ENCODE data around the gene ARID2. TPM values are rescaled to one million over a fixed set of nuclear protein-coding genes. Genes with fewer than 3 reads are reported as not detected.

ARID2 gene
- total RNA-seq, 1 experiment from 2014 or later = 72.2 TPM

- H3K36me3 ChIP-seq (ENCODE audit: insufficient read depth, low read length, poor library complexity, severe bottlenecking) = peaks cover 5% of the 10 kb centered on the region
- H3K4me1 ChIP-seq (ENCODE audit: insufficient read depth, low read length, poor library complexity, severe bottlenecking) = no peaks in the 10 kb centered on the region
- DNase-seq (ENCODE audit: low spot score) = no peak
- no peaks in the 10 kb centered on the region for H3K9me3 ChIP-seq (ENCODE audit: low read depth, low read length, poor library complexity, severe bottlenecking)
- BruUV-seq (replicated peaks) = no TSS peak
- ChIA-PET CTCF (no interaction called here), POLR2A (ENCODE audit: low non-redundant PET) (no interaction called here)
- TF ChIP-seq EZH2 (IDR thresholded peaks at IDR 0.05; ENCODE audit: borderline replicate concordance, low read depth, low read length, poor library complexity, severe bottlenecking) = no peak
- TF ChIP-seq, protein P1, sequence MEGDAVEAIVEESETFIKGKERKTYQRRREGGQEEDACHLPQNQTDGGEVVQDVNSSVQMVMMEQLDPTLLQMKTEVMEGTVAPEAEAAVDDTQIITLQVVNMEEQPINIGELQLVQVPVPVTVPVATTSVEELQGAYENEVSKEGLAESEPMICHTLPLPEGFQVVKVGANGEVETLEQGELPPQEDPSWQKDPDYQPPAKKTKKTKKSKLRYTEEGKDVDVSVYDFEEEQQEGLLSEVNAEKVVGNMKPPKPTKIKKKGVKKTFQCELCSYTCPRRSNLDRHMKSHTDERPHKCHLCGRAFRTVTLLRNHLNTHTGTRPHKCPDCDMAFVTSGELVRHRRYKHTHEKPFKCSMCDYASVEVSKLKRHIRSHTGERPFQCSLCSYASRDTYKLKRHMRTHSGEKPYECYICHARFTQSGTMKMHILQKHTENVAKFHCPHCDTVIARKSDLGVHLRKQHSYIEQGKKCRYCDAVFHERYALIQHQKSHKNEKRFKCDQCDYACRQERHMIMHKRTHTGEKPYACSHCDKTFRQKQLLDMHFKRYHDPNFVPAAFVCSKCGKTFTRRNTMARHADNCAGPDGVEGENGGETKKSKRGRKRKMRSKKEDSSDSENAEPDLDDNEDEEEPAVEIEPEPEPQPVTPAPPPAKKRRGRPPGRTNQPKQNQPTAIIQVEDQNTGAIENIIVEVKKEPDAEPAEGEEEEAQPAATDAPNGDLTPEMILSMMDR (conservative IDR thresholded peaks at IDR 0.05; ENCODE audit: low read depth, low read length) = no peak
- no peak overlapping the region for H3K27ac ChIP-seq (ENCODE audit: low read depth, low read length, poor library complexity, severe bottlenecking)
- no peak overlapping the region for H3K4me3 ChIP-seq (ENCODE audit: low read depth, low read length, poor library complexity, severe bottlenecking)
- H3K27me3 ChIP-seq (replicated peaks; ENCODE audit: insufficient read depth, low read depth, low read length, poor library complexity) = no peaks in the 10 kb centered on the region
- intact Hi-C loops (cut with micrococcal nuclease; ENCODE audit: unreplicated experiment) = loop anchor here (10.0 kb wide), 1 partner anchor 221 kb away; no protein-coding TSS in a partner anchor
Observed at GRCh38 chr12:45763381-45763780, 33.9 kb downstream of the ARID2 start.

- peaks cover 24% of the 10 kb centered on the region for H3K4me1 ChIP-seq (ENCODE audit: insufficient read depth, low read length, poor library complexity, severe bottlenecking)
- H3K9me3 ChIP-seq (ENCODE audit: low read depth, low read length, poor library complexity, severe bottlenecking) = peaks cover 7% of the 10 kb centered on the region
- H3K27ac ChIP-seq (ENCODE audit: low read depth, low read length, poor library complexity, severe bottlenecking) = no peak overlapping the region
- peaks cover 11% of the 10 kb centered on the region for H3K36me3 ChIP-seq (ENCODE audit: insufficient read depth, low read length, poor library complexity, severe bottlenecking)
- CTCF ChIA-PET = no interaction called here
- no peaks in the 10 kb centered on the region for H3K27me3 ChIP-seq (replicated peaks; ENCODE audit: insufficient read depth, low read depth, low read length, poor library complexity)
- H3K4me3 ChIP-seq (ENCODE audit: low read depth, low read length, poor library complexity, severe bottlenecking) = no peak overlapping the region
- intact Hi-C loops (cut with micrococcal nuclease; ENCODE audit: unreplicated experiment) = loop anchor here (10.0 kb wide), 1 partner anchor 217 kb away; no protein-coding TSS in a partner anchor
- POLR2A ChIA-PET (ENCODE audit: low non-redundant PET) = interaction anchor here (0.7 kb wide), 1 partner anchor 181 kb away, joined by 5 read pairs; no protein-coding TSS in a partner anchor
- TF ChIP-seq, protein P1 (conservative IDR thresholded peaks at IDR 0.05; ENCODE audit: low read depth, low read length) = no peak
- TF ChIP-seq EZH2 (IDR thresholded peaks at IDR 0.05; ENCODE audit: borderline replicate concordance, low read depth, low read length, poor library complexity, severe bottlenecking) = no peak
- no TSS peak for BruUV-seq (replicated peaks)
- DNase-seq (ENCODE audit: low spot score) = no peak
Observed at GRCh38 chr12:45768194-45768593, 38.7 kb downstream of the ARID2 start.

DNA sequence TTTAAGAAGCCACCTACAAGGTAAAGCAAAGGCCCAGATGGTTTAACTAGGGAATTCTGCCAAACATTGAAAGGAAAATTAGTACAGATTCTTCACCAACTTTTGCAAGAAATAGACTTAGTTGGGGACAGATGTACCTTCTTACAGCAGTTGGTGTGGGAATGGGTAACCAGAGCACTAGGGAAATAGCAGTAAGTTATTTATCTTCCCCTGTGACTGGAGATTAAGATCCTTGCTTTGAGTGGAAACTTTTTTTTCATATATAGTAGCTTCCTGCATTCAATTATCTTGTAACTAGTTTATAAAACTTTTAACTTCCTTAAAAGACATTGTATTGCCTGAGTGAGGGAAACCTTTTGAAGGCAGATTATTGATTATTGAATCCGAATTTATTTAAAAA, 44.2 kb downstream of the ARID2 start:
- peaks cover 51% of the 10 kb centered on the region for H3K4me1 ChIP-seq (ENCODE audit: insufficient read depth, low read length, poor library complexity, severe bottlenecking)
- intact Hi-C loops (cut with micrococcal nuclease; ENCODE audit: unreplicated experiment) = no loop called here
- H3K27me3 ChIP-seq (replicated peaks; ENCODE audit: insufficient read depth, low read depth, low read length, poor library complexity) = no peaks in the 10 kb centered on the region
- TF ChIP-seq, protein P1 (conservative IDR thresholded peaks at IDR 0.05; ENCODE audit: low read depth, low read length) = no peak
- TF ChIP-seq EZH2 (IDR thresholded peaks at IDR 0.05; ENCODE audit: borderline replicate concordance, low read depth, low read length, poor library complexity, severe bottlenecking) = no peak
- ChIA-PET CTCF (no interaction called here), POLR2A (ENCODE audit: low non-redundant PET) (no interaction called here)
- no peak overlapping the region for H3K27ac ChIP-seq (ENCODE audit: low read depth, low read length, poor library complexity, severe bottlenecking)
- peaks cover 6% of the 10 kb centered on the region for H3K36me3 ChIP-seq (ENCODE audit: insufficient read depth, low read length, poor library complexity, severe bottlenecking)
- no TSS peak for BruUV-seq (replicated peaks)
- peaks cover 7% of the 10 kb centered on the region for H3K9me3 ChIP-seq (ENCODE audit: low read depth, low read length, poor library complexity, severe bottlenecking)
- no peak overlapping the region for H3K4me3 ChIP-seq (ENCODE audit: low read depth, low read length, poor library complexity, severe bottlenecking)
- DNase-seq (ENCODE audit: low spot score) = peak; percentile 19
